GM19035 (cell line): ENCODE results near the gene ST8SIA1.

ENCODE experiments used
- ATAC-seq: cut with Tn5 transposase; IDR thresholded peaks from one replicate; pipeline ENCODE4 v1.9.1; 2021; ENCODE audit not compliant: unreplicated experiment

The ST8SIA1 gene

DNA sequence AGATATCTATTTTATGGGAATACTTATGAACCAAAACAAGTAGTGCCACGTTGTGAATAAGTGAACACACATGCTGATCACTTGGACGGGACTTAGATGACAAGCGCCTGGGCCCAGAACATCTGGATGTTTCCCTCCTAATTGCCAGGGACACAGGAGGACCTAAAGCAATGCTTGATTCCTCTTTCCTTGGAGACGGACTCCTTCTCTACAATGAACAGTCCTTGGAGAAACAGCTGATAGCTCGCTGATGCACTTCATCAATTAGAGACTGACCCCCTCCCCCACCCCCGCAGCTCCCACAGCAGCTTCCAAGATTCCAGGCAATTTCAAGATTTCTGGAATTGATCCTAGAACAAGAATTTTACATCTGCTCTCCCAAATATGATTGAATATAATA lies 86.4 kb downstream of the ST8SIA1 start:
- ATAC-seq = no peak

DNA sequence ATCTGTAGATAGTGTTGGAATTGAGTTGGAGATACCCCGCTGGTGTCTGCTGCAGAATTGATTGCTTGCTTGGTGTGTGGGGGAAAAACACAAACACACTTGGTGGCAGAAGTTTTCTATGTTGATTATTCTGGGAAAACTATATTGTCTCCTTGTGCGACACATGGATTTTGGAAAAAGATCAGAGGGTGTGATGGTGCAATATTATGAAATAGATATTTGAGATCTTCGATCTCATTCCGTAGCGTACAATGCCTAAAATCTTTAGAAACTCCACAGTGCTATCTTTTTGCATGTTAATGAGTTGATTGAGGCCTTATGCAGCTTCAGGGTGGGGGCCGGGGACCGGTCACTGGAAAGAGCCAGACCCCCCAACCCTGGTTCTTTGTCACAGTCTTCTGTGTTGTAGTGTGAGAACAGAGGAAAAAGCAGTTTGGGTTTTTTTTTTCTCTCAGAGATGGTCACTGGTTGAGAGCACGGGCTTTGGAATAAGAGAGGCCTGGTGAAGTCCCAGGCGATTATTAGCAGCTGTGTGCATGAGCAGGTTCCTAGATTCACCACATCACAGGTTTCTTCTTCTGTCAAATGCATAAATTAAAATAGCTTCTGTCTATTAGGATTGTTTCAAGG lies 88.2 kb downstream of the ST8SIA1 start:
- ATAC-seq = no peak

DNA sequence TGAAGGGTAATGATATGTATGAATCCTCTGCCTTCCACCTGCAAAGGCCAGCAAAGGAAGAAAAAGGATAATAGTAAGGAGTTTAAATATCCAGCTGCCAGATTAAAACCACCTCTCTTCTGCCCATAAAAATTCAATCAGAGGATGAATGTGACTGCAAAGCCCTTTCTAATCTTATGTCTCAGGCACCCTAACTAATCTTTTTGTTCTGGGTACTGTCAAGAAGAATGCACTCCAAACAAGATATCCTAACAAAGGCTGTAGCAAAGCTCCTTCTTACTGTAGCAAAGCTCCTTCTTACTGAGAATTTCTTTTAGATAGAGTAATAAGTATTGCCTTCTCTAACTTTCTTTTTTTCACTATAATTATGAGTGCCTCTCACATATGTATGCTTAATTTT lies 91.8 kb downstream of the ST8SIA1 start:
- ATAC-seq = no peak

DNA sequence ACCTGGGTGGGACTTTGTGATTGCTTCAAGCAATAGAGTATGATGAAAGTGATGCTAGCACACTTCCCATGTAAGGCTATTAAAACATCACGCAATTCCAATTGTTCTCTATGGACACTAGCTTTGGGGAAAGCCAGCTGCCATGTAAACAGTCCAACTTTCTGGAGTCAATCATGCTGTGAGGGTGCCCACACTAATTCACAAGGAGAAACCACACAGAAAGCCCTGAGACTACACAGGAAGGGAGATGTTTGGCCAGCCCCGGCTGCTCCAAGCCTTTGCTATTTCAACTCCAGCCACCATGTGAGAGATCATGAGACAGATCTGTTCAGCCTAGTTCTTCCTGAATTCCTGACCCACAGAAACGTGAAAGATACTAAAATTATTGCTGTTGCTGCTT lies 96.3 kb downstream of the ST8SIA1 start:
- no peak for ATAC-seq

DNA sequence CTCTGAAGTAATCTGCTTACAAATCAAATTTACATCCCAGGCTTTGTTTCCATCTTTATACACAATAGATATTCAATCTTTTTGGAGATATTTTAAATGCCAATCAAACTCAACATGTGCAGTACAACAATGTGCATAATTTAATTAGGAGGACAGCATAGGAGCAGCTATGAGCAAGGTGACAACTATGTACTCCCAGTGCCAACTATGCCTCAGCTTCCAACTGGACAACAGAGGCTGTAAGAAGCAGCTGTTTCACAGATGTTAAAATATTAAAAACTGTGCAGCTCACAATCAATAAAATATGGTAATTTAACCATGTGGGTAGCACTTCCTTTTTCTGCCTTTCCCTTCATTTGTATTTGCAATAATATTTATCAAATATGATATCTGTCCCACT lies 99.9 kb downstream of the ST8SIA1 start:
- ATAC-seq = no peak

DNA sequence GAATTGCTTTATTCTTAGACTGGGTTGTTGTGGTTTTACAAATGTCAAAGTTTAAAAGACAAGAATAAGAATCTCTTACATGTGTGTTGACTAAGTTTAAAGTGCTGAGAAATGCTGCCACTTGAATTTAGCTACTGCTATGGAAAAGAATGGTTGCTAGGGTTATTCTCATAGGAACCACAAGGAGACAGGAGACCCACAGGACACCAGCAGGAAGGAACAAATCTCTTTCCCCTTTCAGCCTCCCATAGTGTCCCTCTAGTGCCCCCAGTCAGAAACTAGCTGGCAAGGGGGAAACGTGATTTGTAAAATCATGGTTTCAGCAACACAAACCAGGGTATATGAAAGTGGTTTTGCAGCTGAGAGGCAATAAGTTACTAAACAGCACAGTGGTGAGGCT lies 102.7 kb downstream of the ST8SIA1 start:
- ATAC-seq = no peak

DNA sequence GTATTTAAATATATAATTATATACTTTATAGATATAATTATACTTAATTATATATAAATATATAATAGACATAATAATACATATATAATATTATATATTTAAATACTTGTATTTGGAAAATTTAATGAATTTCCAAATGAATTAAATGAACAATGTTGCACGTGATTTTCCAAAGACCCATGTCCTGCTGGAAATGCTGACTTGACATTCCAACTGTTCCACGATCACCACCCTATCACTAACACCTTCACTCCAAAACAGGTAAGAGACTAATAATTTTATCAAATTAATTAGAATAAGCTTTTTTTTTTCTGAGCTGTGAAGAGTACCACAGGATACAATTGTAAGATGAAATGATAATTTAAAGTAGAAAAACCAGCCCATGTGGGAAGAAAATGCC lies 103.4 kb downstream of the ST8SIA1 start:
- no peak for ATAC-seq

DNA sequence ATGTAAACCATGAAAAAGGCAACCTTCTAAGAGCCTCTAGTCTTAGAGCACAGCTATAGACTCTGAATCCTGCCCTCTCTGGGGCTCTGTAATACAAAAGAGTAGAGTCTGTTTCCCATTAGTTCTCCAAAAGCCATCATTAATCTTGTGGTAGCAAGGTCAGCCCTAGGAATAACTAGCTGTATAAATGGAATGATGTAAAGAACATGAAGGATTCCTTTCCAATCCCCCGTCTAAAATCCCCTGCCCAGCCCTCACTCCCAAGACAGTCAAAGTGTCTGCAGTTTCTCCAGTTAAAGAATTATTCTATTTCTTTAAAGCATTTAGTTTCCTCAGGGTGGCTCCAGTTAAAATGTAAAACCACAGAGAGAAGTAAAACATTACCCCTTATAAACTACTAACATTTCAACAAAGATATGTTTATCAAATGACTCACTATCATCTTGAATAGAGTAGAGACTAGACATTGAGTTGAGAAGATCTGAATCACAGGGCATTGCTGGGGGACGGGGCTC lies 104.2 kb downstream of the ST8SIA1 start:
- ATAC-seq = no peak

DNA sequence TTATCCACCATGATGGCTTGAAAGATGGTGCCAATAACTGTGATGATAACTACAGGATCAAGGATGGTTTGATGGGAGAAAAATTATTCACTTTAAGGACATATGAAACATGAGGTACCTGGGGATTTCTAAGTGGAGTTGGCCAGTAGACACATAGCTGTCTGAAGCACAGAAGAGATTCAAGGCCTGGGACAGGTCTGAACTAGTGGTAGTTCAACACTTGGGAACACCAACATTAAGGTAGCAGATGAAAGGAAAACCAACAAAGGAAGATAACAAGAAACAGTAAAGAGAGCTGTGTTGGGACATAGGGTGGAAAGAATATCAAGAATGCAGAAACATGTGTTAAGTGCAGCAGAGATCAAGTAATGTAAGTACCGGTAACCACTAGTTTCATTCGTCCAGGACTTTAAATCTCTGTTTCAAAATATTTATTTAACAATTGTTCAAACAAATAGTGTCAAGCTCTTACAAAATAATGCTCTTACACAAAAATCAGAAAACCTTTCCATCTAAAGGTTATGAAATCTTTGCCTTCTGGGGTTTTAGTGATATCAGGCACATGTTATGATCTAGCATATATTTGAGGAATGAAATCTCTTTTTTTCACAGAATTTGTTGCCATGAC lies 104.7 kb downstream of the ST8SIA1 start:
- no peak for ATAC-seq

DNA sequence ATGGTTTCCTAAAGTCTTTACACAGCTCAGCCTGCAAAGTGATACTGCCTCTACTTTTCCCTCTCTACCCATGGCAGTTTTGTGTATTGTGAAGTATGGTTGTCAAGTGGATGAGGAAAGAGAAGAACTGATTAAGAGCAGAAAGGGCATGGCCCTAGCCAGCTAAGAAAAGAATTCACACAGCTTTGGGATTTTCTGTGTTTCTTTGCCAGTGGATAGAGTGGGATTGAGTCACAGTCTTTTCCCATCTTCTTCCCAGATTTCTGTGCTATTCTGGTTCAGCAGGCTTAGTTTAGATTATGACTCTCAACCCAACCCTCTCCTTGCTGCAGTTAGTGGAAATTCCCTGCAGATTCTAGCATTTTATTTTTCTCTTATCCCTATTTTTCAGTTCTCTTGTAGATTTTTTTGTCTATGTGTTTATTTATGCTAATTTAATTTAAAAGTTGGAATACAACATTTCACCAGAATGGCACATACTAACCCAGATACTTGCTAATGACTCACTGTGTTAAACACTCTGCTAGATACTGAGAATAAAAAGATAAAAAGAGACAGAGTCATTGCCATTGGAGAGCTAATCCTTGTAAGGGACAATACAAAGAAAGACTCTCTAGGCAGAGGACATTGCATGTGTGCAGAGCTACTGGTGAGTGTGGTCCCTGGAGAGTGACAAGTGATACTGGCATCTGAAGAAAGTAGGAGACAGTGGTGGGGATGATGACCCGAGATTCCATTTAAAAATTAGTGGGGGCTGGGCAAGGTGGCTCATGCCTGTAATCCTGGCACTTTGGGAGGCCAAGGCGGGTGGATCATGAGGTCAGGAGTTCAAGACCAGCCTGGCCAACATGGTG lies 106.3 kb downstream of the ST8SIA1 start:
- ATAC-seq = no peak

DNA sequence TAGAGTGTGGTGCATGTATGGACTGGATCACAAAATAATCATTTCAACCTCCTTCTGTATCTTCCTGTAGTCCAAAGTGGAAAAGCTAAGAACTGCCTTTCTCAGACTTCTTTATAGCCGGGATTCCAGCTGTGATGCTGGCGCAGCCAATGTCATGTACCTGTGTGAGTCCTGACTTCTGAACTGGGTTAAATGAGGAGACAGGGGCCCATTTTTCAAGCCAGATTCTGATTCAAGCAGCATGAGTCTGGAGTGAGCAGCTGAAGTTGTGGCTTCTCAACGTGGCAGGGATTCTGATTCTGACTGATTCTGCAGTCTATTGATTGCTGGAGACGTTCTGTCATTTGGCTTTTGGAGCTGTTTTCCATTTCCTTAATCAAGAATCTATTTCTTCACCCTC lies 111.2 kb downstream of the ST8SIA1 start:
- ATAC-seq = no peak

DNA sequence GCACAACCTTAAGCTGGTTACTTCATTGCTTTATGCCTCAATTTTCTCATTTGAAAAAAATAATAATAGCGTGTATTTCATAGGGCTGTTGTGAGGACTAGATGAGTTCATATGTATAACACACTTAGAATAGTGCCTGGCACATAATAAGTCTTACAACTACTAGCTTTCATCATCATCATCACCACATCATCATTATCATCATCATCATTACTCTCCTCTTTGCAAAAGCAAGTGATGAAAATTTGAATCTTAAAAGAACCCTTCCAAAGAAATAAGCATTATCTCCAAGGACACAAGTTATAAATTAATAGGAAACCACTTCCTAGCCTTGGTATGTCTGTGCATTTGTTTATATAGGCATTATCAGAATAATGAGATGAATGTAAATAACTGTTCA lies 117.0 kb downstream of the ST8SIA1 start:
- no peak for ATAC-seq

DNA sequence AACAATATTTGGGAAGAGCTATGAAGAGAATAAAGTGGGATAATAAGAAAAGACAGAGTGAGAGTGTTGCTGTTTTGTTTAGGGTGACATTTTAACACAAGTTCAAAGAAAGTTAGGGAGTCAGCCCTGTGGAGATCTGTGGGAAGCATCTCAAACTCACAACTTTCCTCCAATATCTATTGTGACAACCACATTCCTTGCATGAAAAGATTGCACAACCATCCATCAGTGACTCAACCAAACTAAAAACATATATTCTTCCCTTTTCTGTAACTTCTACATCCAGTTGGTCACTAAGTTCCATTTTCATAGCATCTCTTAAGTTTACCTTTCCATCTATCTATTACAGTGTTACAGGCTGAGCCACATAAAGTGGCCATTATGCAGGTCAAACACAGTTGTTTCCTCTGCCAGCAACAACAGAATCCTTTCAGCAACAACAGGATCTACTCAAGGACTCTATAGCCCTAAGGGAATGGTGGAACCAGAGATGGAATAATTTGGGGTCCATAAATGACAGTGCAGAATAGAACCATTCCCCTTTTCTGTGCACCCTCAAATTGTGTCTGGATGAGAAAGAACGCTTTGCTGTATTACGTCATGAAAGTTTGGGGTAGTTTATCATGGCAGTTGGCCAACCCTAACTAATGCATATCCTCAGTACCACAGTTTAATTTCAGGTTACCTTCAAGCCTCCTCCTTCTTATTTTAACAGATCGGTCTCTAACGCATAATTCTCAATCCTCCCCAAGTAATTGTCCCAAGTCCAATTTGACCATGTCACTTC lies 118.8 kb downstream of the ST8SIA1 start:
- ATAC-seq = no peak

DNA sequence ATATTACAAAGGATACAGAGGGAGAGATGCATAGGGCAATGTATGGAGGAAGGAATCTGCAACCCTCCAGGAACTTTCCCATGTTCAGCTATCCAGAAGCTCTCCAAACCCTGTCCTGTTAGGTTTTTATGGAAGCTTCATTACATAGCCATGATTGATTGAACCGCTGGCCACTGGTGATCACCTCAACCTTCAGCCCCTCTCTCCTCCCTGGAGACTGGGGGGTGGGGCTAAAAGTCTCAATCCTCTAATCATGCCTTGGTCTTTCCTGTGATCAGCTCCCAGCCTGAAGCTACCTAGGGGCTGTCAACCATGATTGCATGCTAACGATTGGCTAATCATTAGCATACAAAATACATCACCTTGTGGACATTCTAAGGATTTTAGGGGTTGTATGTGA lies 123.4 kb downstream of the ST8SIA1 start:
- no peak for ATAC-seq

DNA sequence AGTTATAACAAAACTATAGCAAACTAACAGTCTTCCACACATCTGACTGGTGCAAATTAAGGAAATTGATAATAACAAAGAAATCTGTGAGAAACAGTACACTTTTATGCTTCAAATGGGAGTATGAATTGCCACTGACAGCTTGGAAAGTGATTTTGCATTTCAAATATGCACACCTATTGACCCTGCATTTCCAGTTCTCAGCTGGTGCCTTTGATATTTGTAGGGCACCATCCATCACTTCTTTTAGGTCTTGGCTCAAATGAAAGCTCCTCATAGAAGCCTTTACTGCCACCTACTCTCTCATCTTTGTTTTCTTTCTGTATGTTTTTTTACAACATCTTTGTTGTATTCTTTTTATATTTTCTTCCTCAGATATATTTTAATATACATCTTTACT lies 125.1 kb downstream of the ST8SIA1 start:
- no peak for ATAC-seq

DNA sequence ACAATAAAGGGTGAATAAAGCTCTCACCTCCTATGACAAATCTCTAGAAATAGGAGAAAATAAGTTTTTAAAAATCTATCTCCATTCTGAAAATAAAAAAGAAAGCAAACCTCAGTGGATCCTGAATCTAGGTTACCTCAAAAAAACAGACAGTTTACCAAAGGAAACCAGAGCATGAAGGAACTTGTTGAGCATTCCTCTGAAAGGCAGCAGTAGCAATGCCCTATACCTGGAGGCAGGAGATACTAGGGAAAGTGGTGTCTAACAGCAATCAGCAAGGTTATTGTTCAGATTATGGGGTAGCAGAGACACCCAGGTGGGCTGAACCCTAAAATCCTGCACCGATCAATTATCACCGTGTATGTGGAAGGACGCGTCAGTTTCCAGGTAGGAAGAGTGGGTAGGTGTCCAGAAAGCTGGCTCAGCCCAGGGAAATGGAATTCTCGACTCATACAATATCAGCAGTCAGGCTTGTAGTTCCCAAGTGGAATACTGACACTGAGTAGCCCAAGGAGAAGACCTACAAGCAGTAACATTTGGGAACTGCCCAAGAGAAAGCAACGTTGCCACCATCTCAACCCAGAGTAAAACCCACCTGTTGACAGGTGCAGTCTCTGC lies 128.3 kb downstream of the ST8SIA1 start:
- no peak for ATAC-seq

DNA sequence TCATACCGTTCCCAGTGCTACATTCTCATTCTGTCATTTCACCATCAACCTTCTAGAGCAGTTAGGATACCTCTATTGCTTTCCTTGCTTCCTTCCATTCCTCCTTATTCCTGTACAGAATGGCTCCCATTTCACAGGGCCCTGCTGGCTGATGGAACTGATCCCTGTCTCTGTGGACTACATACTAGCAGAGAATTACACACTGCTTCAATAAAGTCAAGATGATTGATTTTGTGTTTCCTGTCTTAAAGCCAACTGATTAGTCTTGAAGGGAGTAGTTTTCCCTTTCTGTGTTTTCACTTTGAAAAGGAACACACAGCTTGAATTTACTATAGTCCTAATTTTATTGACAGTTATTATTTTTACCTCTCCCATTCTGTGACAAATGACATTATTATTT lies 130.1 kb downstream of the ST8SIA1 start:
- ATAC-seq = no peak

DNA sequence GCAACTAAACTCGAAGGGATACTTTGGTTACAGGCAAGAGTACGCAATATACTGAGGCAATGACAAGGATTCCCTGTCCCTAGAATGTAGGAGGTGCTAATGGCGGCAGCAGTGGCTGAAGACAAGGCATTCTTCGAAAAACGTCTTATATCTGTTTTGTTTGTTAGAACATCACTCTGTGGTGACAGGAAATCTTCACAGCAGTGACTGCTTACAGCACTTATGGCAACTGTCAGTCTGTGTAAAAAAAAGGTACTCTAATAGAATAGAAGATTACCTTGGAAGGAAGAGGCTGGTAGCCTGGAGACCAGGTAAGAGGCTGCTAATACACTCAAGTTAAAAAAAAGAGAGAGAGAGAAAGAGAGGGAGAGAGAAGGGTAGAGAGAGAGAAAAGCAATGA lies 131.7 kb downstream of the ST8SIA1 start:
- no peak for ATAC-seq

DNA sequence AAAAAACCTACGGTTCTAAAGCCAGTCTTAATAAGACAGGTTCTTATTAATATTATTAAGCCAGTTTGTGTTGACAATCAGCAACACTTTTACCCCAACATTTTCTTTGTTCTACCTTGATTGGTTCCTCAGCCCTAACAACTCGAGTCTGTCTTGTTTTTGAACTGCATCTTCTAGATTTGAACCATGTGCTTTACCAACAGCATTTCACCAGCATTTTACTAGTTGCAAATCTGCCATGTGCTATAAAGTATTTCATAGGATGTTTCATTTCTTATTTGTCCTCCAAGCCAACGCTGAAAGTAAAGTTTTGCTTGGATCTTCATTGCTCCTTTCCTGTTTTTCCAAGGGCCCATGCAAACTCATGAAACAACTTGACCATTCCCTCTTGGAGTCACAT lies 133.4 kb downstream of the ST8SIA1 start:
- no peak for ATAC-seq

DNA sequence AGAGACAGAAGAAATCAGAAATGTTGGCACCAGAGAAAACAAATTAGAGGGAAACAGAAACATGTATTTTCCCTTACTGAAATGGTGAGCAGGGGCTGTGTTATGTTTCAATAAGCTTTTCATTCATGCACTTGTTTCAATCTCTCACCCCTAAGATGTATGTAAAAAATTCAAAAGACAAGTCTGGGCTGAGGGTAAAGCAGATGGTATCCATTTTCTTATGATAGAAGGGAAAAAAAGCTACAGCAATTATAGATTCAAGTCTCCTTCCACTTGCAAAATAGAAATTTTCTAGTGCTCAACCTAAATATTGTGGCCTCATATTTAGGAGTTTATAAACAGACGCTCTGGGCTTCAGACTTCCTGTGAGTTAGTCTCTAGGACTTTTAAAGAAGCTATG lies 138.3 kb downstream of the ST8SIA1 start:
- ATAC-seq = no peak

DNA sequence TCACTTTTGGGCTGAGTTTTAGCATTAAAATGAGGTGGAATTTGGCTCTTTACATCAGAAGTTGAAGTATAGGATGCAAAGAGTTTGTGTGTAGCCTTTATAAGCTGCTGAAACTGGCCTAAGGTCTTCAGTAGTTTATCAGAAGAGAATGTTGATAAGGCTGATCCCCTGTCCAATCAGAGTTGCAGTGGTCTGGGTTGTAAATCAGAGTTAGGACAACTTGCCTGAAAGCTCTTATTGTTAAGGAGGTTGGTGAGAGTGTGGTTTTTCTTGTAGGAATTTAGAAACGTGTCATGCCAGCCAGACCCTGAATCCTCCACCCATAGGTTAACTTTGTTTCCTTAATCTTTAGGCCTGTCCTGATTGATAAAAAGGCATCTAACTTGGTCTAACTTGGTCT lies 143.5 kb downstream of the ST8SIA1 start:
- ATAC-seq = no peak
